Activated CD4-positive, alpha-beta T cell treated with anti-CD3 and anti-CD28 coated beads, Interleukin-2, Interleukin-6, amounts not matched to agents 100 ng/mL and 50 ng/mL, durations not matched to agents 16 hours and 8 hours (primary cell): ENCODE measurements around the gene TANGO2.

ENCODE experiments used
- DNase-seq: peaks from one replicate; pipeline ENCODE4 v3.0.0-alpha.2; 2020

The TANGO2 gene

GRCh38 chr22:20089977-20090729 is 69.2 kb downstream of the TANGO2 start:
- no peak for DNase-seq

DNA sequence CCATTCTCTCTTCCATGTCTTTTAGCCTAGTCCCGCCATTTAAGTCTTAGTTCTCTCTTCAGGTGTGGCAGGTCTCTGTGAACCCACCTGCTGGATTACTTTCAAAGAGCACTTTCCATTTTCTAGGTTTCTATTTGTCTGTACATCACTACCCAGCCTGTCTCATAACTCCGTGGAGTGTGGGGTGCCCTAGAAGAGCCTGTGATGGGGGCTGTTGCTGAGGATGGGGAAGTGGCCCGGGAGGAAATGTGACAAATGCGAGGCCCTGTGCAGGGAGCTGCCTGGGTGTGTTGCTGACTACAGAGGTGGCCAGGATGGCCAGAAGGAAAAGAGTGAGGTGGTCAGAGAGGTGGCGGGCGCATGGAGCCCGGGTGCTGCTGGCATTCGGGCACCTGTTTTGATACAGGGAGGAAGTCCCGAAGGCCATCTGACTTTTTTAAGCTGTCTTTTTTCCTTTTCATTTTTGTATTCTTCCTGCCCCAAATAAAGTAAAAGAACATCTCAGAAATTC is 69.9 kb downstream of the TANGO2 start:
- no peak for DNase-seq

DNA sequence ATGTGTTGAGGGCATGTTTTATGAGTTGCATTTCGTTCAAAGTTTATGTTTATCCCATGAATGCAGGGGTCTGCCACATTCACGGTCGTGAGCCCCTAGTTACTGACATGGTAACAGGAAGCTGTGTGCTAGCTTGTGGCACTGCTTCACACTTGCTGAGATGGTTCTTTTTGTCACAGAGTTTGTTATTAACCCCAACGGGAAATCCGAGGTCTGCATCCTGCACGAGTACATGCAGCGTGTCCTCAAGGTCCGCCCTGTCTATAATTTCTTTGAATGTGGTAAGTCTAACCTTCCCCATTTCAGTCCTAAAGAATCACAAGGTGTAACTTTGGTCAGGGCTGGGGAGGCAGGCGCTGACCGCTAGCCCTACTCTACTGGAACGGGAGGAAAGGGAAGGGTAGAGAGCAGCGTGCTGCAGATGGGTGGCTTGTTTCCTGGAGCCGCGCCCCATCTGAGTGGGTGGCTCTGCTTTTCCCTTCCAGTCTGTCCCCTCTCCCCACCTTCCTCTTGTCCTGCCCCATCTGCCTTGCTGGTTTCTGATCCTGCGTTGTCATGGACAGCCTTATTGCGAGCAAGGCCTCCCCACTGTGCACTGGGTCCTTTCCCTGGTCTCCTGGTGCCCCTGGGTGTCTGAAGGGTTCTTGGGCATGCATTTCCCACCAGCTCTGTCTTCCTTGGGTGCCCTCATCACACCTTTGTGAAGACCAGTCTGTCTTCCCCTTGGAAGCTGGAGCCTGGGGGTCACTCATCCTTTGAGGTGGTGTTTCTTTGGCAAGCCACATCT is 71.0 kb downstream of the TANGO2 start:
- DNase-seq: no peak

GRCh38 chr22:20092477-20092854 is 71.6 kb downstream of the TANGO2 start:
- DNase-seq: no peak

- DNase-seq: no peak
Observed at GRCh38 chr22:20093418-20094196, 72.7 kb downstream of the TANGO2 start.

GRCh38 chr22:20094197-20094807 is 73.4 kb downstream of the TANGO2 start:
- DNase-seq: no peak

DNA sequence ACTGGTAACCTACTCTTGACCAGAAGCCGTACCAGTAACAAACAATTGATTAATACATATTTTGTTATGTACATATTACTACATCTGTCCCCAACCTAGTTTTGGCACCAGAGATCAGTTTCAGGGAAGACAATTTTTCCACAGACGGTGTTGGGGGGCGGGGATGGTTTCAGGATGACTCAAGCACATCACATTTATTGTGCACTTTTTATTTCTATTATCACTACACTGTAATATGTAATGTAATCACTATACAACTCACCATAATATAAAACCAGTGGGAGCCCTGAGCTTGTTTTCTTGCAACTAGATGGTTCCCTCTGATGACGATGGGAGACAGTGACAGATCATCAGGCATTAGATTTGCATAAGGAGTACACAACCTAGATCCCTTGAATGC is 74.6 kb downstream of the TANGO2 start:
- DNase-seq: no peak

DNA sequence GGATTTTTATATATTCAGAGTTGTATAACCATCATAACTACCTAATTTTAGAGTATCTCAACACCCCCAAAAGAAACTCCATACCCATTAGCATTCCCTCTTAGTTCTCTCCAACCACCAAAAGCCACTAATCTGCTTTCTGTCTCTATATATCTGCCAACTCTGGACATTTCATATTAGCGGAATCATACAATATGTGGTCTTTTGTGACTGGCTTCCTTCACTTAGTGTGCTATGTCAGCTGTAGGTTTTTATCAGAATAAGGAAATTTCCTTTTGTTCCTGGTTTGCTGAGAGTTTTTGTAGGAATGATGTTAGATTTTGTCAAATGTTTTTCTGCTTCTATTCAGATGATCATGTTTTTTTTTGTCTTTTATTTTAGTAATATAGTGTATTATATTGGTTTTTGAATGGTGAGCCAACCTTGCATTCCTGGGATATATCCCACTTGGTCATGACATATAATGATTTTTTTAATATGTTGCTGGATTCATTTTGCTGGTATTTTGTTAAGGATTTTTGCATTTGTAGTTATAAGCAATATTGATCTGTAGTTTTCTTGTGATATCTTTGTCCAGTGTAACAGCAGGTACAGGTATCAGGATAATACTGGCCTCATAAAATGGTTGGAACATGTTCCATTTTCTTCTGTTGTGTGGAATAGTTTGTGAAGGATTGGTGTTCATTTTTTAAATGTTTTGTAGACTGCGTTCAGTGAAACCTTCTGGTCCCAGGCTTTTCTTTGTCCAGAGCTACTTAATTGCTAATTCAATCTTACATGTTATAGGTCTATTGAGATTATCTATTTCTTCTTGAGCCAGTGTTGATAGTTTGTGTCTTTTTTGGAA is 75.9 kb downstream of the TANGO2 start:
- no peak for DNase-seq

GRCh38 chr22:20099099-20099711 is 78.3 kb downstream of the TANGO2 start:
- no peak for DNase-seq

DNA sequence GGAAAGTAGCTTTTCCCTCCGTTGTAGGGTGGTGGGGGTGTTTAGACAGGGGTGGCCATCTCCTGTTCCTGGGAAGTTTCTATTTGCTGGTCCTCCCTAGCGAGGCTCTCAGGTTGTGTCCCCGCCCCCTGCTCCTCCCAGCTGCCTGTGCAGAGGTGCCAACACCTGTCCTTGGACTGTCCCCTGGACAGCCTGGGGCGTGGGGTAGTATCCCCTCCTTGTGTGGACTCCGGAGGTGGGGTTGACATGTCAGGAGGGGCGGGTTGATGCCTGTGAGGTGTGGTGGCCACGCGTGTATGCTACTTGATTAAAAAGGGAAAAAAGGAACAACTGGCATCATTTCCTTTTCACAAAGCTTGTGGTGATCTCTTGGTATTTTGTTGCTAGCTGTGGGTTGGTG is 80.7 kb downstream of the TANGO2 start:
- no peak for DNase-seq

DNA sequence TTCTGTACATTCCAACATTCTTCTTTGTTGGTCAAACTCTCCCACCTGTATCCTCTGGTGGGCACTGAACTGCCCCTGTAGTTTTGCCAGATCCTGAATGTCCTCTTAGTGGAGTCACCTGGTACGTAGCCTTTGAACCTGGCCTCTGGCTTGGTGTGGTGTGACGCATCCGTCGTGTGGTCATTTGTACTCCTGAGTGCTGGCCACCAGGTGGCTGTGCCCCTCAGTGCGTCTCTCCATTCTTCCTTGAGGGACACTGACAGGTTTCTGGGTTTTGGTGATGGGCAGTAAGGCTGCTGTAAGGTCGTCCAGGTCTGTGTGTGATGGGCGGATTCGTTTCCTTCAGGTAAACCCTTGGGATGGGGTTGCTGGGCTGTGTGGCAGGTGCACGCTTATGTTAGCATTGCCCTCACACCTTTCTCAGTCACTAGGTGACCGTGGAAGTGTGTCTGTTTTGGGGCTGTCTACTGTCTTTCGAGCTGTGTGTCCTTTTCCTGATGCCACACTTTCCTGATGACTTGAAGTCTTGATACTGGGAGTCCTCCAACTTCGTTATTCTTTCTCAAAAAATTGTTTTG is 81.4 kb downstream of the TANGO2 start:
- DNase-seq: no peak

DNA sequence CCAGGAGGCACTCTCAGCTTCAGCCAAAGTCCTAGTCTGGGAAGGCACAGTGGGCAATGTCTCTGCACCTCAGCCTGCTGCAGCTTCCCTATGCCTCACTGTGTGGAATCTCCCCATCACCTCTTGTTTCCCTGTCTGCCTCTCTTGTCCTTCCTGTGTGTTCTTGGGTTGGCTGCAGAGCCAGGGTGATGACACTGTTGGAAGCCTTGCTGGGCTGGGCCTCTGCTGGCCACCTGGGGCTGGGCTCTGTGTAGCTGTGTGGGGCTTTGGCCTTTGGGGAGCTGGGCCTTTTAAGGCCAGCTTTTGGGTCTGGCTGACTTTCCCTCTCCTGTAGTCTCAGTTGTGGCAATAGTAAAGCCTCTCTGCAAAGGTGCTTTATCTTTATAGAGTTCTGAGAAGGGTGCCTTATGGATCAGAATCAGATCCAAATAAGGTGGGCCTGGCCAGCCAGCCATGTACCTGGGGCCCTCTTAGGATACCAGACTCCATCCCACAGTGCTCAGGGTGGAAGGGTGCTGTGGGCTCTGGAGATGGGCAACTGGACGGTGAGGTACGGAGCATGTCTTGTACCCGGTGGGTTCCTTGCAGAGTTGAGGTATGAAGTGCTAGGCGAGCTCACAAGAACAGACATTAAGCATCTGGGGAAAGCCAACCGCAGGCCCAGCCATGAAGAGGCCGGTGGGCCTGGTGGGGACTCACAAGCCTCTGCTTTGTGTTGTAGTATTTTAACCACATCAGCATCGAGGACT is 84.7 kb downstream of the TANGO2 start:
- DNase-seq: no peak

GRCh38 chr22:20106205-20106848 is 85.4 kb downstream of the TANGO2 start:
- DNase-seq: no peak

GRCh38 chr22:20106849-20107237 is 85.9 kb downstream of the TANGO2 start:
- no peak for DNase-seq

- DNase-seq: no peak
Observed at GRCh38 chr22:20107471-20107901, 86.6 kb downstream of the TANGO2 start.

GRCh38 chr22:20107951-20108756 is 87.2 kb downstream of the TANGO2 start:
- DNase-seq: no peak

DNA sequence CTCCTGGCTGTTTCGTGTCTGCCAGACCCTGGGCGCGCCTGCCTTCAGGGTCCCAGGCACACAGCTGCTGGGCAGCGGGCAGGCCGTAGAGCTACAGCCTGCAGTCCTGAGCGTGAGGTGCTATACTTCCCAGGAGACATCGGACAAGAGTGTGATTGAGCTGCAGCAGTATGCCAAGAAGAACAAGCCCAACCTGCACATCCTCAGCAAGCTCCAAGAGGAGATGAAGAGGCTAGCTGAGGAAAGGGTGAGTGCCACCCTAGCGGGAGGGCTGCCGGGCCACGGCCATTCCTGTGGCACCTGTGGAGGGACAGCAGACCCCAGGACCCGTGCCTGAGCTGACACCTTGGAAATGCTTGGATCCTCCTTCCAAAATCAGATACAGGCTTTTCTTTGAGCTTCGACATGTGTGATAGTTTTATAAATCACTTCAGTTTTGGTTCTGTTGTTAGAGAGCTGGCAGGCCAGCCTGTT is 87.9 kb downstream of the TANGO2 start:
- DNase-seq: no peak
